Urinary bladder (tissue), 4 donors: ENCODE data around the gene ACLY. TPM values are rescaled to one million over a fixed set of nuclear protein-coding genes. Genes with fewer than 3 reads are reported as not detected.
A peak's percentile ranks its signal among the peaks of the same experiment; 100 is the strongest.
"Not testable (repeated sequence)": the region's sequence is repeated elsewhere in the genome, so short reads cannot be mapped to it uniquely, and the experiment has no call there.

Experiments used
- DNase-seq: peaks from one replicate; pipeline ENCODE4 v3.0.0-alpha.2; 2015; ENCODE audit errors: extremely low spot score
- H3K27ac ChIP-seq: one replicate; pipeline ENCODE4 v1.5.1; 2013; ENCODE audit warnings: low read depth, mild to moderate bottlenecking, moderate library complexity
- H3K36me3 ChIP-seq: one replicate; pipeline ENCODE4 v1.6.1; 2013; ENCODE audit warnings: mild to moderate bottlenecking, moderate library complexity; ENCODE audit not compliant: insufficient read depth
- H3K4me1 ChIP-seq: one replicate; pipeline ENCODE4 v1.6.1; 2013; ENCODE audit warnings: mild to moderate bottlenecking, moderate library complexity; ENCODE audit not compliant: insufficient read depth
- H3K4me3 ChIP-seq: one replicate; pipeline ENCODE4 v1.5.1; 2013; ENCODE audit warnings: low read depth, low read length
- WGBS: extraction: QIAGEN DNeasy Blood & Tissue Kit; methylation state at CpG from one replicate; pipeline ENCODE4 v1.1.7; 2013; 5-methylcytosine and 5-hydroxymethylcytosine counted together
- polyA plus RNA-seq: library from polyadenylated mRNA; stranded (reverse); fragments of 200-250 nt; gene quantifications from one replicate; pipeline ENCODE4 v1.2.3, GENCODE V29; 2013
- total RNA-seq: library from RNA; depleted of rRNA; stranded (reverse); fragments of >200 nt; gene quantifications from one replicate; pipeline ENCODE4 v1.2.3, GENCODE V29; 2014
- donor health status: healthy with polysubstance abuse.
- donor health status: healthy.

Gene ACLY
- total and polyA plus RNA-seq, 2 donors = 51.7 to 64.1 TPM

DNA sequence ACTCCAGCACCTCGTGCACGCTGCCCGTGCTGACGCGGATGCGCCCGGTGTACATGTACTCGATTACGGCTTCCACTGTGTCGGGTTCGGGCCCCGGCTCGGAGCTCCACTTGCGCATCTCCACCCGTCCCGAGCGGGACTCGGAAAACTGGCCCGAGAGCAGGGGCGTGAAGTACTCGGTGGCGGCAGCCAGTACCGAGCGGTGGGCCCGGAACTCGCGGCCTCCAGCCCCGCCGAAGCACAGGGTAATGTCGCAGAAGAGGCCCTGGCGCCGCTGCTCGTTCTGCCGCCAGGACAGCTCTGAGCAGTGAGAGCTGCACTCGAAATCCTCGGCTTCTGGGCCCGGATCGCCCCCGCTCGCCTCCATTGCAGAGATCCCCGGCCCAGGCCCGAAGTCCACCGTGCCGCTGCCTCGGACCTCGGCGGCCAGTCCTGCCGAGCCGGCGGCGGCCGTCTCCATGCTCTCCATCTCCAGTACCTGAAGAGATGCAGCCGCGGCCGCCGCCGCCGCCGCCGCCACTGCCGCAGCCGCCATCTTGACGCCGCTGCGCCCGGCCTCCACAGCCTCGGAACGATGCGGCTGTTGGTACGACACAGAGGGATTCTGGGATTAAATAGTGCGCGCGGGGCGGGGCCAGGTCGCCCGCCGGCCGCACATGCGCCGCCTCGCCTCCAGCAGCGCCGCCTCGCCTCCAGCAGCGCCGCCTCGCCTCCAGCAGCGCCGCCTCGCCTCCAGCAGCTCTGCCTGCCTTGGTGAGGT is 53.7 kb downstream of the ACLY start, which contains the start of gene KLHL11:
KLHL11 (minus strand) TSS at position 588 of the 760 bp plus-strand sequence; CDS start at position 535, 53 bp downstream.
- Histone ChIP-seq H3K36me3 (no peaks in the 10 kb centered on the region), H3K4me1 (peaks cover 2% of the 10 kb centered on the region), H3K27ac (peak within 1 kb of the TSS; percentile 97), H3K4me3 (peak within 1 kb of the TSS; percentile 87)
- peak; percentile 66 for DNase-seq
- under 1% methylated on average over 90 of the region's 90 CpGs for WGBS

DNA sequence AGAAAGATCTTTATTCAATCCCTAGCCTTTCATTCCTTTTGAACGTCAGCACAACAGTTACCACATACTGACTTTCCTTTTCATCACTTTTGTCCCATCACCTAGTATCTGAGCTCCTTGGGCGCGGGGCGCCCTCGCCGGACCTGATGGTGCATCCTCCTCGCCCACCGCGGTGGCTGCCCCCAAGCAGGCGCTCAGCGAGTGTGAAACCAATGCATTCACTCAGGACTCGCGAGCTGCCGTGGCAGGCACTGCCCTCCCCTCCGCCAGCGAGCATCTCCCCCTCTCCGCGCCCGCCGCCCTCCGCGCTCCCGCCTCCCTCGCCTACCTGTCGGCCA is 54.3 kb downstream of the ACLY start:
- no peaks in the 10 kb centered on the region for H3K36me3 ChIP-seq
- H3K4me3 ChIP-seq = peak overlapping the region; percentile 87
- under 1% methylated on average over 25 of the region's 25 CpGs for WGBS
- no peak for DNase-seq
- peaks cover 2% of the 10 kb centered on the region for H3K4me1 ChIP-seq
- H3K27ac ChIP-seq = no peak overlapping the region

DNA sequence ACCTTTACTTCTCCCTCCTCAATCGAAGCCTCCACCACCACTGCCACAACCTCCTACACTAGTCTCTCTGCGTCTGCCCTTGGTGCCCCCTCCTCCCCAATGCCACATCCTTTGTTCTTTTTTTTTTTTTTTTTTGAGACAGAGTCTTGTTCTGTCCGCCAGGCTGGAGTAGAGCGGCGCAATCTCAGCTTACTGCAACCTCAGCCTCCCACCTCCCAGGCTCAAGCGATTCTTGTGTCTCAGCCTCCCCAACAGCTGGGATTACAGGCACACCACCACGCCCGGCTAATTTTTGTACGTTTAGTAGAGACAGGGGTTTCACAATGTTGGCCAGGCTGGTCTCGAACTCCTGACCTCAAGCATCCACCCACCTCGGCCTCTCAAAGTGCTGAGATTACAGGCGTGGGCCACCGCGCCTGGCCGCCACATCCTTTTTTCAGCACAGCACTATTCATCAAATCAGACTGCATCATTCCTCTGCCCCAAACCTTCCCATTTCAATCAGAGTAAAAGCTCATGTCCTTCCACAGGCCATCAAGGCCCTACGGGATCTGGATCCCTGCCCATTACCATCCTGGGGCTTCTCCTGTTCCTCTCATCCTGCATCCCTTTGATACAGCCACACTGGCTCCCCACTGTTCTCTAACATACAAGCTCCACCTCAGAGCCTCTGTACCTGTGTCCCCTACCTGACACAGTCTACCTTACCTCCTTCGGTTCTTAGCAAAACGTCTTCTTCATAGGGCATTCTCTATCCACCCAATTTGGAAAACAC is 55.5 kb downstream of the ACLY start:
- 71% methylated on average over 18 of the region's 18 CpGs for WGBS
- DNase-seq = no peak
- Histone ChIP-seq H3K4me1 (peaks cover 2% of the 10 kb centered on the region), H3K4me3 (peak overlapping the region; percentile 87), H3K27ac (no peak overlapping the region), H3K36me3 (no peaks in the 10 kb centered on the region)

DNA sequence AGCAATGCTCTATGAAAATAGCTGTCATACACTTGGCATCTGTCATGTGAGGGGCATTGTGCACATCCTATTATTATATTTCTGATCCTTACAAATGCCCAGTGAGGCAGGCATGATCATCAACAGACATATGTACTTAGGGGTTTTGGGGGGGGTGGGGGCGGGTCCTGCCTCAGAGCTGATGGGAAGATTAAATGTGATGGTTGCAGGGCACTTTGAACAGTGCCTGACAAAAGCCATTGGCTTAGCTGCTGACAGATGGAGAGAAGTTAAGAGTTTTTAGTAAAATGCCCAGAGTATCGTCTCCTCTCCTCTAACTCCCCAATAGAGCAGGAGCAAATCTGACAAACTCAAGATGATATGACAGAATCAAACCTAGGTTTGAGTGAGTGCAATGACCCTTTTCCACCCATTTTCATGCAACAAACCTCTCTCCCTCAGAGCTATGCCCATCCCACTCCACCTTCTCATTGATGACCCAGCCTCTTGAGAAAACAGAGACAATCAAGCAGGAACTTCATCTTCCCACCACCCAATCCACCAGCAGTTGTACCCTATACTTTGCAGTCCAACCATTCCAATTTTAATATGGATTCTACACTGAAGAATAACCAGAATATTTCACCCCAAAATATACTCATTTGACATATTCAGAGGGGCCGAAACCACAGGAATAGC is 58.4 kb downstream of the ACLY start:
- 72% methylated on average over 3 of the region's 3 CpGs for WGBS
- no peak overlapping the region for H3K27ac ChIP-seq
- peaks cover 2% of the 10 kb centered on the region for H3K4me1 ChIP-seq
- H3K36me3 ChIP-seq = no peaks in the 10 kb centered on the region
- DNase-seq = no peak
- no peak overlapping the region for H3K4me3 ChIP-seq

DNA sequence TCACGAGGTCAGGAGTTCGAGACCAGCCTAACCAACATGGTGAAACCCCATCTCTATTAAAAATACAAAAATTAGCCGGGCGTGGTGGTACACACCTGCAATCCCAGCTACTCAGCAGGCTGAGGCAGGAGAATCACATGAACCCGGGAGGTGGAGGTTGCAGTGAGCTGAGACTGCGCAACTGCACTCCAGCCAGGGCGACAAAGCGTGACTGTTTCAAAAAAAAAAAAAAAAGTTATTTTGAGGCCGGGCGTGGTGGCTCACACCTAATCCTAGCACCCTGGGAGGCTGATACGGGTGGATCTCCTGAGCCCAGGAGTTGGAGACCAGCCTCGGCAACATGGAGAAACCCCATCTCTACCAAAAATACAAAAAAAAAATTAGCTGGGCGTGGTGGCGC is 67.4 kb downstream of the ACLY start:
- H3K36me3 ChIP-seq, DNase-seq: not testable (repeated sequence)
- 97% methylated on average over 14 of the region's 14 CpGs for WGBS

DNA sequence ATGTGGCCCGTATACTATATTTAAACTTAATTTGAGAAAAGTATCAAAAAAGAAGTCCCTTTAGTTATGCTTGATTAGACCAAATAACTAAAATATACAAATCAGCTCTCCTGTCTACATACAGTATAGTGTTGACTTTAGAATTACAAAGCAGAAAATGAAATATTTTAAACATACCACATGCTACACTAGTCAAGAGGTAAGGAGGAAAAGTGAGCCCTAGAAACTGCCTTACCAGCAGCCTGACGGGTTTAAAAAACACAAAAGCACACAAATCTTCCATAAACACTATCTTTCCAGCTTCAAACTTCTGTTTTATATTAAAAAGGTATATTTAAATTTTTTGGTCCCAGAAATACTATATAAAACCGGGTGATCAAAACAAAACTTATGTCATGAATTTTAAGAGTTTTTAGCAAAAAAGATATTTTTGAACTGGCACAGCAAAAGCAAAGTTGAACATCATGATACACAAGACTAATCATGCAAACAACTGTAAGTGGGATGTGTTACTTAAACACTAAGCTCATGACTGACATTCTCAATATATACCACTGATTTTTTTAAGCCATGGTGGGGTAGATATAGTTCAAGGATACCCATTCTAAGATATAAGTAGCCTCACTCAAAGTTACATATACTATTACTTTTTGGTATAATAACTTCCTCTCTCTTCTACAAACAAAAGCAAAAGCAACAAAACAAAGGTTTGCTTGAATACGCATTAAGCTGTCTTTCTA is 69.3 kb downstream of the ACLY start:
- Histone ChIP-seq H3K36me3 (no peaks in the 10 kb centered on the region), H3K4me1 (no peaks in the 10 kb centered on the region), H3K4me3 (no peak overlapping the region), H3K27ac (no peak overlapping the region)
- 74% methylated on average over 4 of the region's 4 CpGs for WGBS
- DNase-seq = no peak

More for the DNA sequence above, 67.4 kb downstream of the ACLY start:
- H3K4me3 ChIP-seq, H3K27ac ChIP-seq, H3K4me1 ChIP-seq: not testable (repeated sequence)

DNA sequence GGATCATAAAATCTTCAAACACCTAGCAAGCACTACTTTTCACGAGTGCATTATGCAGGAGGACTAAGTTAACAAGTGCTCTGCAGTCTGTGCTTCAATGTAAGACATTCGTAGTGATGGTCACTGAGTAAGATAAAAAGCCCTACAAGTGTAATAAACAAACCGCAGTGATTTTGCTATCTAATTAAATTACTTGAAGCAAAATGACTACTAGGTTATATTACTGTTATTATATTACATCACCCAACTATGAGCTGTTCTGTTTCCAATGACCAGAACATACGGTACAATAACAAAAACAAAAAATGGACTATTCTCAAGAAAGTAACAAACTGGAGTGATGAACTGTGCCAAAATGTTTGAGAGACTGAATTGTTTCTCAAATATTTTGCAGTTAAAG is 70.0 kb downstream of the ACLY start:
- Histone ChIP-seq H3K4me1 (no peaks in the 10 kb centered on the region), H3K27ac (no peak overlapping the region), H3K36me3 (no peaks in the 10 kb centered on the region), H3K4me3 (no peak overlapping the region)
- no peak for DNase-seq
- WGBS = 50% methylated on average over 4 of the region's 4 CpGs

DNA sequence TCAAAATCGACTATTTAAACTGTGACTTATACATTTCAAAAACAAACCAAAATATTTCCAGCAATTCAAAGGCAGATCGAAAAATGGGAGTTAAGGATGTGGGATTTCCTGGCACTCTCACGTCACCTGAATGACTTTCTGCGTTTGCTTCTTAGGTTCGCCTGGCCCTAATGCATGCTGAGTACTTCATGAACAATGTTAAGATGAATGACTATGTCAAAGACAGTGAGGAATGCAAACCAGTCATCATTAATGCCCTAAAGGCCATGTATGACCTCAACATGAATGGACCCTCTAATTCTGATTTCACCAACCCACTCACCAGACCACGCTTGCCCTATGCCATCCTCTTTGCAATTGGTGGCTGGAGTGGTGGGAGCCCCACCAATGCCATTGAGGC is 73.8 kb downstream of the ACLY start:
- DNase-seq = no peak
- H3K36me3 ChIP-seq = no peaks in the 10 kb centered on the region
- no peaks in the 10 kb centered on the region for H3K4me1 ChIP-seq
- no peak overlapping the region for H3K27ac ChIP-seq
- 93% methylated on average over 6 of the region's 6 CpGs for WGBS
- no peak overlapping the region for H3K4me3 ChIP-seq

DNA sequence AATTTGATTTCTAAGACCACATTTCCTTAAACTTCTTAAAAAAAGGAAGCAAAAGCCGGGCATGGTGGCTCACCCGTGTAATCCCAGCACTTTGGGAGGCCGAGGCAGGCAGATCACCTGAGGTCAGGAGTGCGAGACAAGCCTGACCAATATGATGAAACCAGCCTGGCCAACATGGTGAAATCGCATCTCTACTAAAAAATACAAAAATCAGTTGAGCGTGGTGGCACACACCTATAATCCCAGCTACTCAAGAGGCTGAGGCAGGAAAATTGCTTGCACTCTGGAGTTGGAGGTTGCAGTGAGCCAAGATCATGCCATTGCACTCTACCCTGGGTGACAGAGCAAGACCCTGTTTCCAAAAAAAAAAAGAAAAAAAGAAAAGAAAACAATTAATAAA is 78.0 kb downstream of the ACLY start:
- not testable (repeated sequence) for H3K27ac ChIP-seq, H3K4me1 ChIP-seq, H3K36me3 ChIP-seq, H3K4me3 ChIP-seq, DNase-seq
- 89% methylated on average over 6 of the region's 6 CpGs for WGBS

DNA sequence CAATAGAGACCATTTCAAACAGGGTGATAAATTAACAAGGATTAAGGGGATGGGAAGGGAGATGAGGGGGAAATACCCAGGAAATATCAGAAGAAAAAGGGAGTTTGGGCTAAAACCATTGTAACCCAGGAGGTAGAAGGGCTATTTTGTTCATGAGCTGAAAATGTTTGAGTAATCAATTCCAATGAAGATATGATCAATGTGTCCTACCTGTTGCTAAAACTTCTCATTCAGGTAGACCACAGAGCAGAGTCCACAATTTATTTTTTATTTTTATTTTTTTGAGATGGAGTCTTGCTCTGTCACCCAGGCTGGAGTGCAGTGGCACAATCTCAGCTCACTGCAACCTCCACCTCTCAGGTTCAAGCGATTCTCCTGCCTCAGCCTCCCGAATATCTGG is 79.3 kb downstream of the ACLY start:
- not testable (repeated sequence) for H3K4me1 ChIP-seq, DNase-seq

DNA sequence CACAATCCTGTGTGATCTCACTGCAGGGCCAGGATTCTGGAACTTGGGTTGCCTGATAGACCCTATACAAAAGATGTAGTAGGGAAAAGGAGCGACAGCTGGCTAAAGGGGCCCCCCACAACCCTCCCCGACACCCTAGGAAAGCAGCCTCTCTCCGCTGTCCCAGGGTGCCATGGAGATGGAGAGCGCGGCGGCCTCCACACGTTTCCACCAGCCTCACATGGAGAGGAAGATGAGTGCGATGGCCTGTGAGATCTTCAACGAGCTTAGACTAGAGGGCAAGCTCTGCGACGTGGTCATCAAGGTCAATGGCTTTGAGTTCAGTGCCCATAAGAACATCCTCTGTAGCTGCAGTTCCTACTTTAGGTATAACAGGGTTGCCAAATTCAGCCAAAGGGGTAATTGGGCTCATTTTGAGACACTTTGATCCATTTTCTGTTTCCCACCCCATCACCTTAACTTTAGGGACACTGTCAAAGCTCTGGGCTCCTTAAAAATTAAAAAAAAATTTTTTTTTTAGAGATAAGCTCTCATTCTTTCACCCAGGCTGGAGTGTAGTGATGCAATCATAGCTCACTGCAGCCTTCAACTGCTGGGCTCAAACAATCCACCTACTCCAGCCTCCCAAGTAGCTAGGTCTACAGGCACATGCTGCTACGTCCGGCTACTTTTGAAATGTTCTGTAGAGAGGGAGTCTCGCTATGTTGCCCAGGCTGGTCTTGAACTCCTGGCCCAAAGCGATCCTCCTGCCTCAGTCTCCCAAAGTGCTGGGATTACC is 80.8 kb downstream of the ACLY start, which contains the start of gene KLHL10:
KLHL10 (plus strand) TSS at position 65 of the 778 bp plus-strand sequence; CDS start at position 173, 108 bp downstream.
- H3K4me3 ChIP-seq = no peak within 1 kb of the TSS
- H3K27ac ChIP-seq = no peak within 1 kb of the TSS

More for the DNA sequence above, 79.3 kb downstream of the ACLY start:
- not testable (repeated sequence) for H3K4me3 ChIP-seq, H3K27ac ChIP-seq, H3K36me3 ChIP-seq
- WGBS = 94% methylated on average over 2 of the region's 2 CpGs

DNA sequence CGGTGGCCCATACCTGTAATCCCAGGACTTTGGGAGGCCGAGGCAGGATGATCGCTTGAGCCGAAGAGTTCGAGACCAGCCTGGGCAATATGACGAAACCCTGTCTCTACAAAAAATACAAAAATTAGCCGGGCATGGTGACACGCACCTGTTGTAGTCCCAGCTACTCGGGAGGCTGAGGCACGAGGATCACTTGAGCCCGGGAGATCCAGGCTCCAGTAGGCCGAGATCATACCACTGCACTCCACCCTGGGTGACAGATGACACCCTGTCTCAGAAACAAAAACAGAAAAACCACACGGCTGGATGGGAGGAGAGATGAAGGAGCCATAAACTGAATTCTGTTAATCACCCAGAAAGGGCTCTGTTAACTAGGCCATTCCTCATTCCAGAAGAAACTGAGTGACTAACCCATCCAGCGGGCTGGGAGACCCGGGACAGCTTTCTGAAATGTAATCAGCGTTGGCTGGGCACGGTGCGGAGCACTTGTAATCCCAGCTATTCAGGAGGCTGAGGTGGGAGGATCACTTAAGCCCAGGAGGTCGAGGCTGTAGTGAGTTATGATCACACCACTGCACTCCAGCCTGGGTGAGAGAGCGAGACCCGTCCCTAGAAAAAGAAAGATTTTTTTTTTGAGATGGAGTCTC is 82.1 kb downstream of the ACLY start:
- DNase-seq = no peak
- H3K36me3 ChIP-seq = peaks cover 2% of the 10 kb centered on the region
- no peak overlapping the region for H3K27ac ChIP-seq
- H3K4me3 ChIP-seq = peak overlapping the region; percentile 95
- 48% methylated on average over 21 of the region's 21 CpGs for WGBS
- no peaks in the 10 kb centered on the region for H3K4me1 ChIP-seq

More for the DNA sequence above, 80.8 kb downstream of the ACLY start, which contains the start of gene KLHL10:
- DNase-seq = no peak
- H3K4me1 ChIP-seq = no peaks in the 10 kb centered on the region
- WGBS = 95% methylated on average over 15 of the region's 15 CpGs
- H3K36me3 ChIP-seq = no peaks in the 10 kb centered on the region
